HG03378 (cell line): ENCODE results near the gene ARAP1.

Source experiments
- ATAC-seq: cut with Tn5 transposase; IDR thresholded peaks from one replicate; pipeline ENCODE4 v1.9.1; 2021; ENCODE audit warnings: mild to moderate bottlenecking, moderate library complexity; ENCODE audit not compliant: unreplicated experiment

The ARAP1 gene

GRCh38 chr11:72685560-72686480 lies 66.4 kb downstream of the ARAP1 start:
- ATAC-seq = no peak

- ATAC-seq = no peak
Measured at GRCh38 chr11:72684236-72684912, 67.8 kb downstream of the ARAP1 start.

GRCh38 chr11:72683782-72684200 lies 68.4 kb downstream of the ARAP1 start:
- ATAC-seq = no peak

- ATAC-seq = no peak
Measured at GRCh38 chr11:72682858-72683243, 69.4 kb downstream of the ARAP1 start.

- no peak for ATAC-seq
Measured at GRCh38 chr11:72682238-72682857, 69.9 kb downstream of the ARAP1 start.

GRCh38 chr11:72681226-72682153 lies 70.7 kb downstream of the ARAP1 start:
- ATAC-seq = no peak

GRCh38 chr11:72680624-72681158 lies 71.5 kb downstream of the ARAP1 start:
- no peak for ATAC-seq

- no peak for ATAC-seq
Measured at GRCh38 chr11:72679869-72680268, 72.3 kb downstream of the ARAP1 start.

- ATAC-seq = no peak
Measured at GRCh38 chr11:72678524-72678923, 73.7 kb downstream of the ARAP1 start.

GRCh38 chr11:72676861-72677341 lies 75.3 kb downstream of the ARAP1 start:
- ATAC-seq = no peak

GRCh38 chr11:72675221-72675620 lies 77.0 kb downstream of the ARAP1 start:
- ATAC-seq = no peak

- no peak for ATAC-seq
Measured at GRCh38 chr11:72673943-72674828, 78.0 kb downstream of the ARAP1 start, which contains the start of gene PDE2A. TSS of gene PDE2A (minus strand) at chr11:72674422. CDS start at chr11:72674207, 215 bp downstream.

GRCh38 chr11:72673284-72673942 lies 78.8 kb downstream of the ARAP1 start:
- no peak for ATAC-seq

GRCh38 chr11:72672597-72673238 lies 79.5 kb downstream of the ARAP1 start:
- ATAC-seq = no peak

GRCh38 chr11:72671152-72672099 lies 80.8 kb downstream of the ARAP1 start:
- no peak for ATAC-seq

- no peak for ATAC-seq
Measured at GRCh38 chr11:72670041-72670440, 82.2 kb downstream of the ARAP1 start.

- no peak for ATAC-seq
Measured at GRCh38 chr11:72669527-72669926, 82.7 kb downstream of the ARAP1 start.
